Suprapubic skin (tissue), 4 donors: ENCODE data around the gene C10orf67.

Source experiments
- CTCF ChIP-seq, 2 donors: fragments of 200-600 bp in 1 of 2; fragments of 450-650 bp in 1 of 2; sonication (generic) in 1 of 2; IDR thresholded peaks; one replicate each; pipeline ENCODE4 v1.5.1; 2016 to 2019; ENCODE audit warnings: antibody characterized with exemption in 2 of 2, mild to moderate bottlenecking in 1 of 2, moderate library complexity in 1 of 2
- EP300 ChIP-seq: sonication (generic); formaldehyde crosslinking; IDR thresholded peaks from one replicate; pipeline ENCODE4 v1.6.1; 2017; ENCODE audit warnings: antibody characterized with exemption
- POLR2A ChIP-seq, 2 donors: fragments of 450-650 bp; IDR thresholded peaks; one replicate each; pipeline ENCODE4 v1.6.1; 2017; ENCODE audit warnings: antibody characterized with exemption in 2 of 2, mild to moderate bottlenecking in 2 of 2, moderate library complexity in 2 of 2
- POLR2AphosphoS5 ChIP-seq, 3 donors: sonication (generic); formaldehyde crosslinking; IDR thresholded peaks; one replicate each; pipeline ENCODE4 v1.6.1; 2017; ENCODE audit warnings: antibody characterized with exemption in 3 of 3

GRCh38 chr10:23338155-23338828, 6.3 kb downstream of the C10orf67 start:
- no peak for TF ChIP-seq POLR2A (IDR thresholded peaks at IDR 0.05)
- TF ChIP-seq CTCF (IDR thresholded peaks at IDR 0.05): no peak
- no peak for TF ChIP-seq POLR2AphosphoS5 (IDR thresholded peaks at IDR 0.05)
- no peak for TF ChIP-seq EP300
